DOHH2 (cell line): Measurements from ENCODE around the gene ABCB11.

Source experiments
- H3F3A ChIP-seq: fragments of 200-600 bp; sonication (generic), shearing (Covaris generic); 2 replicates; pipeline ENCODE4 v1.6.0; 2016; ENCODE audit warnings: antibody characterized with exemption, mild to moderate bottlenecking; ENCODE audit not compliant: control insufficient read depth, insufficient read depth
- H3K27ac ChIP-seq: fragments of 200-600 bp; sonication (generic); 2 replicates; pipeline ENCODE4 v1.5.1; 2014; ENCODE audit warnings: low read depth, mild to moderate bottlenecking, low read length, moderate library complexity
- H3K27me3 ChIP-seq: fragments of 200-600 bp; sonication (generic); 2 replicates; pipeline ENCODE4 v1.6.1; 2014; ENCODE audit warnings: mild to moderate bottlenecking, low read length, mixed read lengths; ENCODE audit not compliant: control insufficient read depth
- H3K36me3 ChIP-seq: fragments of 200-600 bp; sonication (generic); 2 replicates; pipeline ENCODE4 v1.6.1; 2014; ENCODE audit warnings: mild to moderate bottlenecking, low read length, moderate library complexity, mixed read lengths; ENCODE audit not compliant: control insufficient read depth
- H3K4me1 ChIP-seq: fragments of 200-600 bp; sonication (generic); 2 replicates; pipeline ENCODE4 v1.6.1; 2014; ENCODE audit warnings: mild to moderate bottlenecking, low read length, mixed read lengths; ENCODE audit not compliant: control insufficient read depth
- H3K4me2 ChIP-seq: fragments of 200-600 bp; sonication (generic); 2 replicates; pipeline ENCODE4 v1.6.0; 2014; ENCODE audit warnings: mild to moderate bottlenecking, low read length, moderate library complexity
- H3K4me3 ChIP-seq: fragments of 200-600 bp; sonication (generic); 2 replicates; pipeline ENCODE4 v1.5.1; 2014; ENCODE audit warnings: mild to moderate bottlenecking, low read length, mixed read lengths
- H3K79me2 ChIP-seq: fragments of 200-600 bp; sonication (generic); 2 replicates; pipeline ENCODE4 v1.6.1; 2014; ENCODE audit warnings: mild to moderate bottlenecking, low read length, mixed read lengths; ENCODE audit not compliant: control insufficient read depth
- H3K9me2 ChIP-seq: fragments of 200-600 bp; sonication (generic); replicated peaks from 2 replicates; pipeline ENCODE4 v1.6.1; 2014; ENCODE audit warnings: mild to moderate bottlenecking, low read length, mixed read lengths; ENCODE audit not compliant: control insufficient read depth
- H3K9me3 ChIP-seq: fragments of 200-600 bp; sonication (generic); 2 replicates; pipeline ENCODE4 v1.6.1; 2014; ENCODE audit warnings: antibody characterized with exemption, low read length, mixed read lengths; ENCODE audit not compliant: control insufficient read depth, insufficient read depth
- H4K20me1 ChIP-seq: fragments of 200-600 bp; sonication (generic); 2 replicates; pipeline ENCODE4 v1.6.0; 2014; ENCODE audit warnings: low read depth, mild to moderate bottlenecking, antibody characterized with exemption, low read length, moderate library complexity; ENCODE audit not compliant: control insufficient read depth, insufficient read depth
- EZH2phosphoT487 ChIP-seq: fragments of 200-600 bp; sonication (generic); IDR thresholded peaks from 2 replicates; pipeline ENCODE4 v1.6.1; 2017; ENCODE audit warnings: borderline replicate concordance, mild to moderate bottlenecking, antibody characterized with exemption, low read length, moderate library complexity, mixed read lengths
- TF ChIP-seq, protein P1 (sequence below): fragments of 200-600 bp; sonication (generic); IDR thresholded peaks from one replicate; pipeline ENCODE4 v1.5.1; 2014; ENCODE audit warnings: antibody characterized with exemption, mild to moderate bottlenecking, low read depth, low read length; ENCODE audit not compliant: poor library complexity, severe bottlenecking

ABCB11 gene

DNA sequence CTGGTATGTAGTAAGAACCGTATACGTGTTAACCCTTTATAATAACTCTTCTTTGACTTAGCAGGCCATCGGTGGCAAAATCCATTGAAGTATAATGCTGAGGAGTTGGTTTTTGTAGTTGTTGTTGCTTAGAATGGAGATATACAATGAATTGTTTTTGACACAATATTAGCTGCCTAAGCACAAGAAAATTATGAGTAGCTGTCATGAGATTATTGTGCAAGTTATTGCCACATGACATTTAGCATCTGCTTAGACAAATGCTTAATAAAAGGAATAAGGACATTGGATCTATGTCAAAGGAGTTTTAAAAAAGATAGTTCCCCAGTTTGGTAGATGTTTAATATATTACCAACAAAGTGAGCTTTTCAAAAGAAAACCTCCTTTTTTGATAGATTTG lies 59.9 kb downstream of the ABCB11 start:
- no peaks in the 10 kb centered on the region for H4K20me1 ChIP-seq
- no peaks in the 10 kb centered on the region for H3K9me2 ChIP-seq
- no peak overlapping the region for H3K4me2 ChIP-seq

DNA sequence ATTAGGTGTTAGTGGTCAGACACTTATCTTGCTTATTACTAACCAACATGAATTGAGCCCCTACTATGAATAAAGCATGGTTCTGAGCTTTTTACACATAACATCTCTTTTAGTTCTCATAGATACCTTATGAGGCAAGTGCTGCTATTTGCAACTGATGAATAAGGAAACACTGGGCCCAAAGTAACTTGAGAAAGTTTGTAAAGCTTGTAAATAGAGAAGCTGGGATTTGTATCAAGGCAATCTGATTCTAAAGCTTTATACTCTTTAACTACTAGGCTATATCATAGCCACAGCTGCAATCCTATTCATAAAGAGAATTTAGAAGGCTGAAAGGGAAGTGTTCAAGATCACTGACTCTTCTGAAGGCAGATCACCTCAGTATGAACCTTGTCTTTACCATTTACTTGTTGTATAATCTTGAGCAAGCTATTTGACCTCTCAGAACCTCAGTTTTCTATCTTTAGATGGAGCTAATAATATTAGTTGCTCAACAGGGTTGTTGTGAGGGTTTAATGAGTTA lies 60.4 kb downstream of the ABCB11 start:
- H3K9me3 ChIP-seq = no peaks in the 10 kb centered on the region

More for the DNA sequence above, 59.9 kb downstream of the ABCB11 start:
- Histone ChIP-seq H3K27ac (no peak overlapping the region), H3K27me3 (no peaks in the 10 kb centered on the region), H3K4me1 (peaks cover 2% of the 10 kb centered on the region; the same call in 1 of the 2 replicates), H3K36me3 (no peaks in the 10 kb centered on the region), H3K79me2 (no peaks in the 10 kb centered on the region), H3K4me3 (no peak overlapping the region), H3F3A (no peaks in the 10 kb centered on the region), H3K9me3 (no peaks in the 10 kb centered on the region)
- TF ChIP-seq, protein P1, sequence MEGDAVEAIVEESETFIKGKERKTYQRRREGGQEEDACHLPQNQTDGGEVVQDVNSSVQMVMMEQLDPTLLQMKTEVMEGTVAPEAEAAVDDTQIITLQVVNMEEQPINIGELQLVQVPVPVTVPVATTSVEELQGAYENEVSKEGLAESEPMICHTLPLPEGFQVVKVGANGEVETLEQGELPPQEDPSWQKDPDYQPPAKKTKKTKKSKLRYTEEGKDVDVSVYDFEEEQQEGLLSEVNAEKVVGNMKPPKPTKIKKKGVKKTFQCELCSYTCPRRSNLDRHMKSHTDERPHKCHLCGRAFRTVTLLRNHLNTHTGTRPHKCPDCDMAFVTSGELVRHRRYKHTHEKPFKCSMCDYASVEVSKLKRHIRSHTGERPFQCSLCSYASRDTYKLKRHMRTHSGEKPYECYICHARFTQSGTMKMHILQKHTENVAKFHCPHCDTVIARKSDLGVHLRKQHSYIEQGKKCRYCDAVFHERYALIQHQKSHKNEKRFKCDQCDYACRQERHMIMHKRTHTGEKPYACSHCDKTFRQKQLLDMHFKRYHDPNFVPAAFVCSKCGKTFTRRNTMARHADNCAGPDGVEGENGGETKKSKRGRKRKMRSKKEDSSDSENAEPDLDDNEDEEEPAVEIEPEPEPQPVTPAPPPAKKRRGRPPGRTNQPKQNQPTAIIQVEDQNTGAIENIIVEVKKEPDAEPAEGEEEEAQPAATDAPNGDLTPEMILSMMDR = no peak
- no peak for TF ChIP-seq EZH2phosphoT487

DNA sequence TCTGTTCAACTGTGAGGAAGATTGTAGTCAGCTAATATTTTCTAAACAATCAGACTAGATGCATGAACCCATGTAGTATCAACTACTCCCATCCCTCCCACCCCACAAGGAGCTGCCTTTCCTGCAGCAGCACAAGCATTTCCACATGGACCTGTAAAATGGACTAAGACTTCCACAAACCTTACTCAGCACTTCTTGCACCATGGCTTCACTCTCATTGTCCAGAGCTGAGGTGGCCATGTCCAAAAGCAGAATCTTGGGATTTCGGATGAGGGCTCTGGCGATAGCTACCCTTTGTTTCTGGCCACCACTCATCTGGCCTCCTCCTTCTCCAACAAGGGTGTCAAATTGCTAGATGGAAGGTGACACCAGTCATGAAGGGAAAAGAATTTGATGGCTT lies 61.3 kb downstream of the ABCB11 start:
- Histone ChIP-seq H3K79me2 (no peaks in the 10 kb centered on the region), H3K4me2 (no peak overlapping the region), H3F3A (no peaks in the 10 kb centered on the region), H3K9me3 (no peaks in the 10 kb centered on the region), H3K27ac (no peak overlapping the region), H3K36me3 (no peaks in the 10 kb centered on the region), H3K9me2 (no peaks in the 10 kb centered on the region), H3K27me3 (no peaks in the 10 kb centered on the region), H3K4me1 (no peaks in the 10 kb centered on the region), H4K20me1 (no peaks in the 10 kb centered on the region), H3K4me3 (no peak overlapping the region)
- TF ChIP-seq, protein P1 = no peak
- no peak for TF ChIP-seq EZH2phosphoT487

More for the DNA sequence above, 60.4 kb downstream of the ABCB11 start:
- Histone ChIP-seq H3K27me3 (no peaks in the 10 kb centered on the region), H4K20me1 (no peaks in the 10 kb centered on the region), H3K4me3 (no peak overlapping the region), H3K4me2 (no peak overlapping the region), H3F3A (no peaks in the 10 kb centered on the region), H3K36me3 (no peaks in the 10 kb centered on the region), H3K27ac (no peak overlapping the region), H3K4me1 (no peaks in the 10 kb centered on the region), H3K79me2 (no peaks in the 10 kb centered on the region), H3K9me2 (no peaks in the 10 kb centered on the region)
- TF ChIP-seq, protein P1 = no peak
- no peak for TF ChIP-seq EZH2phosphoT487
